RWPE2 (cell line): ENCODE measurements around the gene ANKS1B.

Experiments
- ATAC-seq: fragments of 200-7000 bp; cut with Tn5 transposase; 3 replicates; pipeline ENCODE4 v1.9.1; 2021; ENCODE audit warnings: low read depth
- DNase-seq: peaks from one replicate; pipeline ENCODE4 v3.0.0-alpha.2; 2020; ENCODE audit warnings: low spot score
- H3K27ac ChIP-seq: fragments of 450-650 bp; 2 replicates; pipeline ENCODE4 v1.5.1; 2017; ENCODE audit warnings: mild to moderate bottlenecking; ENCODE audit not compliant: poor library complexity, severe bottlenecking
- H3K27me3 ChIP-seq: fragments of 250-450 bp; sonication (Bioruptor Pico); 2 replicates; pipeline ENCODE4 v1.5.1; 2021; ENCODE audit warnings: mild to moderate bottlenecking, moderate library complexity; ENCODE audit not compliant: insufficient read depth, poor library complexity, severe bottlenecking
- H3K36me3 ChIP-seq: fragments of 250-450 bp; sonication (Bioruptor Pico); 2 replicates; pipeline ENCODE4 v1.5.1; 2020; ENCODE audit warnings: low read depth, mild to moderate bottlenecking, moderate library complexity
- H3K4me1 ChIP-seq: fragments of 250-450 bp; sonication (Bioruptor Pico); 2 replicates; pipeline ENCODE4 v1.5.1; 2021; ENCODE audit warnings: mild to moderate bottlenecking, moderate library complexity; ENCODE audit not compliant: insufficient read depth, poor library complexity, severe bottlenecking
- H3K4me3 ChIP-seq: fragments of 250-450 bp; sonication (Bioruptor Pico); 2 replicates; pipeline ENCODE4 v1.5.1; 2021; ENCODE audit warnings: mild to moderate bottlenecking, moderate library complexity; ENCODE audit not compliant: severe bottlenecking
- H3K9me3 ChIP-seq: fragments of 250-450 bp; sonication (Bioruptor Pico); 2 replicates; pipeline ENCODE4 v1.5.1; 2021; ENCODE audit warnings: mild to moderate bottlenecking, moderate library complexity; ENCODE audit not compliant: severe bottlenecking
- TF ChIP-seq, protein P1 (sequence below): fragments of 450-650 bp; IDR thresholded peaks from one replicate; pipeline ENCODE4 v1.5.1; 2017; ENCODE audit warnings: mild to moderate bottlenecking, moderate library complexity; ENCODE audit not compliant: poor library complexity, severe bottlenecking

ANKS1B gene

GRCh38 chr12:99110868-99111267 is 873.9 kb downstream of the ANKS1B start:
- ATAC-seq = no peak
- Histone ChIP-seq H3K4me1 (no peaks in the 10 kb centered on the region), H3K27ac (no peak overlapping the region), H3K4me3 (no peak overlapping the region), H3K36me3 (no peaks in the 10 kb centered on the region), H3K9me3 (peaks cover 1% of the 10 kb centered on the region), H3K27me3 (no peaks in the 10 kb centered on the region)
- TF ChIP-seq, protein P1, sequence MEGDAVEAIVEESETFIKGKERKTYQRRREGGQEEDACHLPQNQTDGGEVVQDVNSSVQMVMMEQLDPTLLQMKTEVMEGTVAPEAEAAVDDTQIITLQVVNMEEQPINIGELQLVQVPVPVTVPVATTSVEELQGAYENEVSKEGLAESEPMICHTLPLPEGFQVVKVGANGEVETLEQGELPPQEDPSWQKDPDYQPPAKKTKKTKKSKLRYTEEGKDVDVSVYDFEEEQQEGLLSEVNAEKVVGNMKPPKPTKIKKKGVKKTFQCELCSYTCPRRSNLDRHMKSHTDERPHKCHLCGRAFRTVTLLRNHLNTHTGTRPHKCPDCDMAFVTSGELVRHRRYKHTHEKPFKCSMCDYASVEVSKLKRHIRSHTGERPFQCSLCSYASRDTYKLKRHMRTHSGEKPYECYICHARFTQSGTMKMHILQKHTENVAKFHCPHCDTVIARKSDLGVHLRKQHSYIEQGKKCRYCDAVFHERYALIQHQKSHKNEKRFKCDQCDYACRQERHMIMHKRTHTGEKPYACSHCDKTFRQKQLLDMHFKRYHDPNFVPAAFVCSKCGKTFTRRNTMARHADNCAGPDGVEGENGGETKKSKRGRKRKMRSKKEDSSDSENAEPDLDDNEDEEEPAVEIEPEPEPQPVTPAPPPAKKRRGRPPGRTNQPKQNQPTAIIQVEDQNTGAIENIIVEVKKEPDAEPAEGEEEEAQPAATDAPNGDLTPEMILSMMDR = no peak
- DNase-seq = no peak

GRCh38 chr12:99110212-99110611 is 874.5 kb downstream of the ANKS1B start:
- H3K9me3 ChIP-seq = peaks cover 1% of the 10 kb centered on the region
- no peak overlapping the region for H3K4me3 ChIP-seq
- ATAC-seq (no peak), DNase-seq (no peak)
- H3K36me3 ChIP-seq = no peaks in the 10 kb centered on the region
- no peak overlapping the region for H3K27ac ChIP-seq
- TF ChIP-seq, protein P1 = no peak
- H3K27me3 ChIP-seq = no peaks in the 10 kb centered on the region
- H3K4me1 ChIP-seq = no peaks in the 10 kb centered on the region

GRCh38 chr12:99108924-99109323 is 875.8 kb downstream of the ANKS1B start:
- TF ChIP-seq, protein P1 = no peak
- H3K9me3 ChIP-seq = peaks cover 1% of the 10 kb centered on the region
- no peaks in the 10 kb centered on the region for H3K27me3 ChIP-seq
- no peaks in the 10 kb centered on the region for H3K4me1 ChIP-seq
- DNase-seq = no peak
- H3K4me3 ChIP-seq = no peak overlapping the region
- ATAC-seq = no peak
- H3K36me3 ChIP-seq = no peaks in the 10 kb centered on the region
- H3K27ac ChIP-seq = no peak overlapping the region

GRCh38 chr12:99099786-99100185 is 885.0 kb downstream of the ANKS1B start:
- no peak for DNase-seq
- TF ChIP-seq, protein P1 = no peak

GRCh38 chr12:99097171-99097570 is 887.6 kb downstream of the ANKS1B start:
- Histone ChIP-seq H3K4me1 (no peaks in the 10 kb centered on the region), H3K9me3 (no peaks in the 10 kb centered on the region), H3K36me3 (no peaks in the 10 kb centered on the region), H3K27ac (no peak overlapping the region), H3K27me3 (no peaks in the 10 kb centered on the region), H3K4me3 (no peak overlapping the region)
- no peak for ATAC-seq
- DNase-seq = no peak
- TF ChIP-seq, protein P1 = no peak

More at GRCh38 chr12:99099786-99100185, 885.0 kb downstream of the ANKS1B start:
- Histone ChIP-seq H3K9me3 (no peaks in the 10 kb centered on the region), H3K27me3 (no peaks in the 10 kb centered on the region), H3K27ac (no peak overlapping the region), H3K36me3 (no peaks in the 10 kb centered on the region), H3K4me1 (no peaks in the 10 kb centered on the region), H3K4me3 (no peak overlapping the region)
- ATAC-seq = no peak
